ENCODE data around the gene SREK1. TPM values are rescaled to one million over a fixed set of nuclear protein-coding genes. Genes with fewer than 3 reads are reported as not detected.

SREK1 gene
- total RNA-seq, 1 experiment from 2014 or later, result 38.4 TPM

DNA sequence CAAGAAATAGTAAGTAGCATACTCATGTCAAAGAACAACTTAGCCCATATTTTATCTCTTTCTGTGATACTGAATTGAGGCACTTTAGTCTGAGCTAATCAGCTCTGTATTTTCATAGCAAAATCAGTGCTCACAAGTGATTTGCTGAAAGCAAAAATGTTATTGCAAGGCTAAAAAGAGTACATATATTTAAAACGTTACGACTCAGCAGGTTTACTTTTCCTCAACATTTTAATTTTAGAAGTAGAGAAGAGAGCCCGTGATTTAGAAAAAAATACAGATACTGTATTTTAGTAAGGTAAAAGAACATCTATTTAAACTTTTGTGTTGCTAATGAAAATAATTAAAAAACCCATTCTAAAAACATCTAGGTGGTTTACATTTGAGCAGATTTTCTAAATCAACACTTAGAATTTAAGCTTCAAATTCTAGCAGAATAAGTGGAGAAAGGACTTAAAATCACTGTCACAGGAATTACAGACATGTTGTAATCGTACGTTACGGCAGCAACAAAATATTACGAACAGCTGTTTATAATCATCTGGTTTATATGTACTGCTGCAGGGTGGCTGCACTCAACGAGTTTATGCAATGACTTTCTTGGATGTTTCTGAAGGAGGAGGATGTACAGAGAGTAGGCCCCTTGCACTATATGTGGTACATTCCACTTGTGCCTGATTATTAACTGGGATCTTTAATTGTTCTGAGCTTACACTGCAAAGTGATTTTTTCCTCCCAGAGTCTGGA, 20.1 kb downstream of the SREK1 start:
- H3K27me3 Mint-ChIP-seq (ENCODE audit: low read depth), result no peaks in the 10 kb centered on the region
- H3K36me3 Mint-ChIP-seq, result peaks cover 59% of the 10 kb centered on the region
- no peaks in the 10 kb centered on the region for H3K4me1 Mint-ChIP-seq
- no peak overlapping the region for H3K27ac Mint-ChIP-seq
- H3K4me3 Mint-ChIP-seq, result no peak overlapping the region
- TF ChIP-seq JAZF1 (CRISPR knock-in tag; IDR thresholded peaks at IDR 0.05) (no peak), CREM (CRISPR knock-in tag; IDR thresholded peaks at IDR 0.05) (no peak), JUN (CRISPR knock-in tag; IDR thresholded peaks at IDR 0.05) (no peak), MYBL2 (CRISPR knock-in tag; IDR thresholded peaks at IDR 0.05) (no peak), ZNF232 (CRISPR knock-in tag; IDR thresholded peaks at IDR 0.05) (no peak), PRDM15 (CRISPR knock-in tag; IDR thresholded peaks at IDR 0.05) (no peak), MLX (CRISPR knock-in tag; IDR thresholded peaks at IDR 0.05) (no peak), NR3C1 (CRISPR knock-in tag; conservative IDR thresholded peaks at IDR 0.05; ENCODE audit: low read depth) (no peak), ELF4 (CRISPR knock-in tag; IDR thresholded peaks at IDR 0.05; ENCODE audit: low read depth) (no peak), SMAD3 (CRISPR knock-in tag; IDR thresholded peaks at IDR 0.05; ENCODE audit: borderline replicate concordance) (no peak), IRF2 (CRISPR knock-in tag; IDR thresholded peaks at IDR 0.05; ENCODE audit: borderline replicate concordance, low read depth) (no peak), ATF1 (CRISPR knock-in tag; IDR thresholded peaks at IDR 0.05) (no peak), RORB (CRISPR knock-in tag; IDR thresholded peaks at IDR 0.05) (no peak)
- POLR2A ChIA-PET, result no interaction called here
- ATAC-seq (no peak), DNase-seq (ENCODE audit: low spot score) (no peak)
- no peaks in the 10 kb centered on the region for H3K9me3 Mint-ChIP-seq
- CTCF ChIA-PET, result interaction anchor here (1.4 kb wide), 1 partner anchor 9 kb away, joined by 3 read pairs; no protein-coding TSS in a partner anchor

DNA sequence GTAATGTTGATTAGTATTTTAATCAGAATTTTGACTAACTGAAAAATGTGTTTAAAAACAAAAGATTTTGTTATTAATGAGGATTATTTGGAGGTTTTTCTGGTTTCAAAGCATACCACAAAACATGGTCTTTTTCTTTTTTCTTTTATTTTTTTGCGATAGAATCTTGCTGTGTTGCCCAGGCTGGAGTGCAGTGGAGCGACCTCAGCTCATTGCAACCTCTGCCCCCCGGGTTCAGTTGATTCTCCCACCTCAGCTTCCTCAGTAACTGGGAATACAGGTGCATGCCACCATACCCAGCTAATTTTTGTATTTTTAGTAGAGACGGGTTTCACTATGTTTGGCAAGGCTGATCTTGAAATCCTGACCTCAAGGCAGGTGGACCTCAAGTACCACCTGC, 24.1 kb downstream of the SREK1 start:
- ChIA-PET CTCF (interaction anchor here (0.5 kb wide), 1 partner anchor 236 kb away, joined by 3 read pairs; no protein-coding TSS in a partner anchor), POLR2A (no interaction called here)
- H3K4me3 Mint-ChIP-seq, result no peak overlapping the region
- ATAC-seq, result no peak
- DNase-seq (ENCODE audit: low spot score), result no peak
- H3K36me3 Mint-ChIP-seq, result peaks cover 41% of the 10 kb centered on the region
- H3K27me3 Mint-ChIP-seq (ENCODE audit: low read depth), result no peaks in the 10 kb centered on the region
- peak; percentile 58; the same call in 1 of the 2 replicates for TF ChIP-seq ZNF121 (CRISPR knock-in tag; IDR thresholded peaks at IDR 0.05)
- TF ChIP-seq, protein P1, sequence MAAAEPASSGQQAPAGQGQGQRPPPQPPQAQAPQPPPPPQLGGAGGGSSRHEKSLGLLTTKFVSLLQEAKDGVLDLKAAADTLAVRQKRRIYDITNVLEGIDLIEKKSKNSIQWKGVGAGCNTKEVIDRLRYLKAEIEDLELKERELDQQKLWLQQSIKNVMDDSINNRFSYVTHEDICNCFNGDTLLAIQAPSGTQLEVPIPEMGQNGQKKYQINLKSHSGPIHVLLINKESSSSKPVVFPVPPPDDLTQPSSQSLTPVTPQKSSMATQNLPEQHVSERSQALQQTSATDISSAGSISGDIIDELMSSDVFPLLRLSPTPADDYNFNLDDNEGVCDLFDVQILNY (CRISPR knock-in tag; IDR thresholded peaks at IDR 0.05), result no peak
- no peak overlapping the region for H3K27ac Mint-ChIP-seq
- no peaks in the 10 kb centered on the region for H3K9me3 Mint-ChIP-seq
- no peaks in the 10 kb centered on the region for H3K4me1 Mint-ChIP-seq

- Mint-ChIP-seq H3K27ac (no peak overlapping the region), H3K36me3 (peaks cover 35% of the 10 kb centered on the region), H3K4me3 (no peak overlapping the region), H3K9me3 (no peaks in the 10 kb centered on the region), H3K27me3 (ENCODE audit: low read depth) (no peaks in the 10 kb centered on the region), H3K4me1 (no peaks in the 10 kb centered on the region)
- POLR2A ChIA-PET, result no interaction called here
- ATAC-seq, result no peak
- CTCF ChIA-PET, result no interaction called here
- no peak for DNase-seq (ENCODE audit: low spot score)
- TF ChIP-seq NR2C2 (CRISPR knock-in tag; IDR thresholded peaks at IDR 0.05) (no peak), MYBL2 (CRISPR knock-in tag; IDR thresholded peaks at IDR 0.05) (no peak), JUN (CRISPR knock-in tag; IDR thresholded peaks at IDR 0.05) (no peak), GABPB1 (CRISPR knock-in tag; IDR thresholded peaks at IDR 0.05) (no peak), RORB (CRISPR knock-in tag; IDR thresholded peaks at IDR 0.05) (no peak), MAX (CRISPR knock-in tag; IDR thresholded peaks at IDR 0.05) (no peak)
- TF ChIP-seq, protein P2, sequence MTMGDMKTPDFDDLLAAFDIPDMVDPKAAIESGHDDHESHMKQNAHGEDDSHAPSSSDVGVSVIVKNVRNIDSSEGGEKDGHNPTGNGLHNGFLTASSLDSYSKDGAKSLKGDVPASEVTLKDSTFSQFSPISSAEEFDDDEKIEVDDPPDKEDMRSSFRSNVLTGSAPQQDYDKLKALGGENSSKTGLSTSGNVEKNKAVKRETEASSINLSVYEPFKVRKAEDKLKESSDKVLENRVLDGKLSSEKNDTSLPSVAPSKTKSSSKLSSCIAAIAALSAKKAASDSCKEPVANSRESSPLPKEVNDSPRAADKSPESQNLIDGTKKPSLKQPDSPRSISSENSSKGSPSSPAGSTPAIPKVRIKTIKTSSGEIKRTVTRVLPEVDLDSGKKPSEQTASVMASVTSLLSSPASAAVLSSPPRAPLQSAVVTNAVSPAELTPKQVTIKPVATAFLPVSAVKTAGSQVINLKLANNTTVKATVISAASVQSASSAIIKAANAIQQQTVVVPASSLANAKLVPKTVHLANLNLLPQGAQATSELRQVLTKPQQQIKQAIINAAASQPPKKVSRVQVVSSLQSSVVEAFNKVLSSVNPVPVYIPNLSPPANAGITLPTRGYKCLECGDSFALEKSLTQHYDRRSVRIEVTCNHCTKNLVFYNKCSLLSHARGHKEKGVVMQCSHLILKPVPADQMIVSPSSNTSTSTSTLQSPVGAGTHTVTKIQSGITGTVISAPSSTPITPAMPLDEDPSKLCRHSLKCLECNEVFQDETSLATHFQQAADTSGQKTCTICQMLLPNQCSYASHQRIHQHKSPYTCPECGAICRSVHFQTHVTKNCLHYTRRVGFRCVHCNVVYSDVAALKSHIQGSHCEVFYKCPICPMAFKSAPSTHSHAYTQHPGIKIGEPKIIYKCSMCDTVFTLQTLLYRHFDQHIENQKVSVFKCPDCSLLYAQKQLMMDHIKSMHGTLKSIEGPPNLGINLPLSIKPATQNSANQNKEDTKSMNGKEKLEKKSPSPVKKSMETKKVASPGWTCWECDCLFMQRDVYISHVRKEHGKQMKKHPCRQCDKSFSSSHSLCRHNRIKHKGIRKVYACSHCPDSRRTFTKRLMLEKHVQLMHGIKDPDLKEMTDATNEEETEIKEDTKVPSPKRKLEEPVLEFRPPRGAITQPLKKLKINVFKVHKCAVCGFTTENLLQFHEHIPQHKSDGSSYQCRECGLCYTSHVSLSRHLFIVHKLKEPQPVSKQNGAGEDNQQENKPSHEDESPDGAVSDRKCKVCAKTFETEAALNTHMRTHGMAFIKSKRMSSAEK (CRISPR knock-in tag; IDR thresholded peaks at IDR 0.05; ENCODE audit: borderline replicate concordance), result no peak
- TF ChIP-seq, protein P3, sequence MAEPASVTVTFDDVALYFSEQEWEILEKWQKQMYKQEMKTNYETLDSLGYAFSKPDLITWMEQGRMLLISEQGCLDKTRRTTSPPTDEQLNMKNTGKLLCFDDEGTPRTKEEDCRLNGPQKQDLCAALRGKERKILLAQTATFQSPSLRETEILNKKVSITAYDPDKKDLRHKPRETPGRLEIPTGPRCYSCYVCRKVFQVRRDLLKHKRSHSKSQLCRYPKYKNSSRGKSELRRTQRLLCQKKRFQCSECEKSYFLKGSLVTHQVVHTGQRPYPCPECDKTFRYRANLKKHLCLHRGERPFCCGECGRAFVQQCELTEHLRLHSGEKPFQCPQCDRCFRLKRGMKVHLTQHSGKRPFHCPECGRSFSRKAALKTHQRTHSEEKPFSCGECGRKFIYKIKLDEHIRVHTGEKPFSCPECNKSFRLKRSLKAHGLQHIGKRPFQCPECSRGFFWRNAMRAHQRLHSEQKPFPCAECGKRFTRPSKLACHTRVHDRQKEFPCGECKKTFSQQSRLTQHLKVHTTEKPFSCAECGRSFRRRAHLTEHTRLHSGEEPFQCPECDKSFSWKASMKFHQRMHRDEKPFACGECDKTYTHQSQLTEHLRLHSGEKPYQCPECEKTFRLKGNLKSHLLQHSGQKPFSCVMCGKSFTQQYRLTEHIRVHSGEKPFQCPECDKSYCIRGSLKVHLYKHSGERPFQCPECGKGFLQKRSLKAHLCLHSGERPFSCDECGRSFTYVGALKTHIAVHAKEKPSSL (CRISPR knock-in tag; conservative IDR thresholded peaks at IDR 0.05), result no peak
Observed at GRCh38 chr5:66169534-66169933, 25.4 kb downstream of the SREK1 start.
